AG09309 (cell line): ENCODE measurements around the gene DDX23.
A peak's percentile ranks its signal among the peaks of the same experiment; 100 is the strongest.
"Not testable (repeated sequence)": the region's sequence is repeated elsewhere in the genome, so short reads cannot be mapped to it uniquely, and the experiment has no call there.

Experiments
- DNase-seq: peaks from one replicate; pipeline ENCODE4 v3.0.0-alpha.2; 2010; ENCODE audit warnings: low read depth
- H3K4me3 ChIP-seq: 2 replicates; pipeline ENCODE4 v1.5.1; 2011; ENCODE audit warnings: mild to moderate bottlenecking, low read depth, low read length, moderate library complexity; ENCODE audit not compliant: control insufficient read depth
- TF ChIP-seq, protein P1 (sequence below): IDR thresholded peaks from 2 replicates; pipeline ENCODE4 v1.5.1; 2011; ENCODE audit warnings: mild to moderate bottlenecking, low read depth, low read length, inconsistent platforms; ENCODE audit not compliant: insufficient read depth, control insufficient read depth; ENCODE audit errors: missing control alignments

The DDX23 gene

DNA sequence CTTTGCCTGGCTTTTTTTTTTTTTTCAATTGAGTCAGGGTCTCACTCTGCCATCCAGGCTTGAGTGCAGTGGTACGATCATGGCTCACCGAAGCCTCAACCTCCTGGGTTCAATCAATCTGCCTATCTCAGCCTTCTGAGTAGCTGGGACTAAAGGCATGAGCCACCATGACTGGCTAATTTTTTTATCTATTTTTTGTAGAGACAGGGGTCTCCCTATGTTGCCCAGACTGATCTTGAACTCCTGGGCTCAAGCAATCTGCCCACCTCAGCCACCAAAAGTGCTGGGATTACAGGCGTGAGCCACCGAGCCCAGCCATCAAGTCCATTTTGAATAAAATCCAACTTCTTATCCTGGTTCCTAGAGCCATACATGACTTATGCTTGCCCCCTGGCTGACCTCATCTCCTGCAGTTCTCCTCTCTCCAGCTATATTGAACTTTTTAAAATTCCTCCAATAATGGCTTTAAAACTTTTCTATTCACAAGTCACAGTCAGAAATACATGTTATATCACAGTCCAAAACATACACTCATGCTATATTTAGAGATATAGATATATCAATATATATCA lies 24.1 kb upstream of the DDX23 start:
- H3K4me3 ChIP-seq = no peak overlapping the region
- DNase-seq = no peak
- TF ChIP-seq, protein P1, sequence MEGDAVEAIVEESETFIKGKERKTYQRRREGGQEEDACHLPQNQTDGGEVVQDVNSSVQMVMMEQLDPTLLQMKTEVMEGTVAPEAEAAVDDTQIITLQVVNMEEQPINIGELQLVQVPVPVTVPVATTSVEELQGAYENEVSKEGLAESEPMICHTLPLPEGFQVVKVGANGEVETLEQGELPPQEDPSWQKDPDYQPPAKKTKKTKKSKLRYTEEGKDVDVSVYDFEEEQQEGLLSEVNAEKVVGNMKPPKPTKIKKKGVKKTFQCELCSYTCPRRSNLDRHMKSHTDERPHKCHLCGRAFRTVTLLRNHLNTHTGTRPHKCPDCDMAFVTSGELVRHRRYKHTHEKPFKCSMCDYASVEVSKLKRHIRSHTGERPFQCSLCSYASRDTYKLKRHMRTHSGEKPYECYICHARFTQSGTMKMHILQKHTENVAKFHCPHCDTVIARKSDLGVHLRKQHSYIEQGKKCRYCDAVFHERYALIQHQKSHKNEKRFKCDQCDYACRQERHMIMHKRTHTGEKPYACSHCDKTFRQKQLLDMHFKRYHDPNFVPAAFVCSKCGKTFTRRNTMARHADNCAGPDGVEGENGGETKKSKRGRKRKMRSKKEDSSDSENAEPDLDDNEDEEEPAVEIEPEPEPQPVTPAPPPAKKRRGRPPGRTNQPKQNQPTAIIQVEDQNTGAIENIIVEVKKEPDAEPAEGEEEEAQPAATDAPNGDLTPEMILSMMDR = no peak

DNA sequence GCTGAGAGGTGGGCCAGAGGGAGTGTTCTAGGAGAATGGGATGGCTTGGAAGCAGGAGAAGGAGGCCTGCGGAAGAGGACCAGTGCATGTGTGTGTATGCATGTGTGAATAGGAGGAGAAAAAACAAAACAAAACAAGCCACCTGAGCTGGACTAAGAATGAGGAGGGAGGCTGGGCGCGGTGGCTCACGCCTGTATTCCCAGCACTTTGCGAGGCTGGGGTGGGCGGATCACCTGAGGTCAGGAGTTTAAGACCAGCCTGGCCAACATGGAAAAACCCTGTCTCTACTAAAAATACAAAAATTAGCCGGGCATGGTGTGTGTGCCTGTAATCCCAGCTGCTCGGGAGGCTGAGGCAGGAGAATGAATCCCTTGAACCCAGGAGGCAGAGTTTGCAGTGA lies 21.6 kb upstream of the DDX23 start:
- DNase-seq, H3K4me3 ChIP-seq: not testable (repeated sequence)

DNA sequence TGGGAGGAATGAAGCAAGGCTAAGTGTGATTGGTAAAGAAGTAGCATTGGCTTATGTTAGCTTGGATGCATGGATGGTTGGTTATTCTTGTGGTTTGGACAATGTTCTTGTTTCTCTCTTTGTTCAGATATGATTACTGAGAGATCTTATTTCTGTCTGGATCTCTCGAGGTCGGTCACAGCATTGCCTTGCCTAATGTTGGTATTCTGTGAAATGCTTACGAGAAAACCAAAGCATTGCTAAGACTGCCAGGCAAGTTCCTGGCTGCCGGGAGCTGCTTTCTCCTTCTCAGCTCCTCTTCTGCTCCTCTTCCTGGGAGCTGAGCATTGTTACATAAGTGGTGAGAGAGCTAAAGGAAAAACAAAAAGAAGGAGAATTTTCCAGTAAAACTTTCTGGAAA lies 21.1 kb upstream of the DDX23 start:
- TF ChIP-seq, protein P1 = no peak
- H3K4me3 ChIP-seq = no peak overlapping the region
- no peak for DNase-seq

DNA sequence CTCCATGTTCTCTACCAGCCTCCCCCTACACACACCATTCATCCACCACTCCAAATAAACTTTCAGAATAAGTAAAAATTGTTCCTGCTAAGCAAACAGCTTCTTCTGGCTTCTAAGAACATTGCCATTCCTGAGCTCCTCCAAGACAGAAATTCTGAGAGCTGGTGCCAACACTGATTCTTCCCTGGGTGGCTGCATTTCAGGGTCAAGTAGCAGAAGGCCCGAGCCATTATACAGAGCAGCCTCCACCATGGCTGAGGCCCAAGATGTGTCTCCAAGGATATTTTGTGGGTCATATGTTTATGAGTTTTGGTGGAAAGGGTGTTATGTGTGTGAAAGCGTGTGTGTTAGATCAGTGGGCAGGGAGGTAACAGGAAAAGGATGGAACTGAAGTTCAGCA lies 17.2 kb upstream of the DDX23 start:
- TF ChIP-seq, protein P1 = no peak
- DNase-seq = no peak
- no peak overlapping the region for H3K4me3 ChIP-seq

DNA sequence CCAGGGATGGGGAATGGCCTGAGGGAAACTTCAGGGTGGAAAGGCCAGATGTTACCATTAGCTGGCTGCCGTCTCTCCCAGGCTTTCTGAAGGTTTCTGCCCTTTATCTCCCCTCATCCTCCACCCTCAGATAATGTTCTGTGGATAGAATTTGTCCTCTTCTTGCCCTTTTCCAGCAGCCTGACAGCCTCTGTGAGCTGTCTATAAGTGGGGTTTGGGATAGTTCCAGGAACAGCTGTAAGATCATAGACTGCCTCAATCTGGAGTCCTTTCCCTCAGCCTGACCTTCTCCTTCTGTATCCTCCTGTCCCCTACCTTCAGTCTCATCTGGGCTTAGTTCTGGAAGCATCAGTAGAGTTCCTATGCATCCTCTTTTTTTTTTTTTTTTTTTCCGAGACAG lies 16.5 kb upstream of the DDX23 start:
- TF ChIP-seq, protein P1 = no peak
- H3K4me3 ChIP-seq = no peak overlapping the region
- DNase-seq = no peak

DNA sequence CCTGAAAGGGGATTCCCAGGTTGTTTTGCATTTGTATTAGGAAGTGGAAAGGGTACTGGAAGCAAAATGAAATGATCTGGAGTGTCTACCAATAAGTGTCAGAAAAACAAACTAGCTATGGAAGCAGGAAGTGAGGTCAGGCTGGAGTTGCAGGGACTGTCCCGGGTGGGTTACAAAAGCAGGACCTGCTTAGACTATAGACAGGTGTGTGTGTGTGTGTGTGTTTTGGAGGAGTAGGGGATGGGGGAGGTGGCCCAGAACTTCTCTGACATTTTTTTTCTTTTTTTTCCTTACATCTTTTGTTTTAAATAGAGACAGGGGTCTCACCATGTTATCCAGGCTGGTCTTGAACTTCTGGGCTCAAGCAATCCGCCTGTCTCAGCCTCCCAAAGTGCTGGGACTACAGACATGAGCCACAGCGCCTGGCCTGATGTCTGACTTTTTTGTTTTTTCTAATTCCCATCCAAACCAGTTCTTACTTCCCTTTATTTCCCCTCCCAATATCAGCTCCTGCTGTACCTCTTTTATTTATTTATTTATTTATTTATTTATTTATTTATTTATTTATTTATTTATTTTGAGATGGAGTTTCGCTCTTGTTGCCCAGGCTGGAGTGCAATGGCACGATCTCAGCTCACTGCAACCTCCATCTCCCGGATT lies 14.2 kb upstream of the DDX23 start:
- DNase-seq = no peak
- TF ChIP-seq, protein P1 = no peak
- H3K4me3 ChIP-seq = peak overlapping the region; percentile 16; the same call in 1 of the 2 replicates

DNA sequence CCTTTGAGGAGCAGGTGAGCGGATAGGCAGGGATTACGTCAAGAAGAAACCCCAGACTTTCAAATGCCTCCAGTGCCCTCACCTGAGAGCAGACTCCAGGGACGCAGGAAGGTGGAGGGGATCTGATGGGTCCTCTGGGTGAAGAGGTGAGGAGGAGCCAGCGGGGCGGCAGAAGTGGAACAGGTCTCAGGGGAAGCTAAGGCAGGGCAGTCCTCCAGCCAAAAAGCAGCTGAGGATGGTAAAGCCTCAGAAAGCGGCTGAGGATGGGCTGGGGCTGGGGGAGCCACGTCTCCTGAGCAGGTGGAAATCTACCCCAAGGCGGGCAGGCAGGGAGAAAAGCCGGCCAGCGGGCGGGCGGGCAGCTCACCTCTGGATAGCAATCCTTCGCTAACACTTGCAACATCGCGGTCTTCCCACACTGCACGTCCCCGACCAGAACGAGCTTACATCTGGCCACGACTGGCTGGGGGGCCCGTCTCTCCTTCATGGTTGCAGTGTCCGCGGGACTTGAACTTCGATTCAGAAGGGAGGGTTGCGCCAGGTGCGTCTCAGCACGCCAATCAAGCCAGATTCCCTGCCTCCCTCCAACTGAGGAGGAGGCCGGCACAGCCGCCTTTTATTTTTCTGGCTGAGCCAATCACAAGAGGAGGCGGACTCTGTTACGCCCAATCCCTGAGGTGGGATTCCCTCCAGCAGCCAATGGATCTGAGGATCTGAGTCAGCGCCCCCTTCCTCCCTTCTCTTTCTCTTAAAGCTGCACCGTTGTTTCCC lies 13.5 kb upstream of the DDX23 start, which contains the start of gene RND1:
Gene RND1, minus strand, starts transcription at position 590 of the 771 bp plus-strand sequence. Its CDS starts 103 bp downstream, at position 487.
- DNase-seq = peak; percentile 65
- H3K4me3 ChIP-seq = peak within 1 kb of the TSS; percentile 67
- TF ChIP-seq, protein P1 = no peak
